Fibroblast of the aortic adventitia (primary cell): ENCODE data around the gene PDX1. TPM values are rescaled to one million over a fixed set of nuclear protein-coding genes. Genes with fewer than 3 reads are reported as not detected.

Source experiments
- DNase-seq: peaks from one replicate; pipeline ENCODE4 v3.0.0-alpha.2; 2010; ENCODE audit warnings: low read depth
- H3K4me3 ChIP-seq: 2 replicates; pipeline ENCODE4 v1.5.1; 2011; ENCODE audit warnings: low read depth, mild to moderate bottlenecking, control low read depth, low read length, moderate library complexity
- CTCF ChIP-seq: IDR thresholded peaks from 2 replicates; pipeline ENCODE4 v1.5.1; 2011; ENCODE audit warnings: mild to moderate bottlenecking, low read length, control low read depth, inconsistent platforms; ENCODE audit not compliant: insufficient read depth
- total RNA-seq: library from RNA; depleted of rRNA; stranded (reverse); fragments of >200 nt; gene quantifications from 2 replicates; pipeline ENCODE4 v1.2.3, GENCODE V29; 2012; ENCODE audit warnings: low replicate concordance

Gene PDX1
- total RNA-seq, 1 donor, result not detected

- DNase-seq, result no peak
- TF ChIP-seq CTCF, result no peak
- H3K4me3 ChIP-seq, result no peak overlapping the region
These were observed 48.0 kb downstream of the PDX1 start for GRCh38 chr13:27967736-27968315.

GRCh38 chr13:27968316-27969081 is 48.7 kb downstream of the PDX1 start:
- no peak overlapping the region for H3K4me3 ChIP-seq
- no peak for DNase-seq
- TF ChIP-seq CTCF, result no peak

GRCh38 chr13:27969082-27969865 is 49.5 kb downstream of the PDX1 start, which contains the start of gene CDX2:
Gene CDX2, minus strand, starts transcription at chr13:27969315. Its CDS starts 309 bp downstream, at chr13:27969006.
- no peak for DNase-seq
- H3K4me3 ChIP-seq, result no peak within 1 kb of the TSS
- no peak for TF ChIP-seq CTCF

- DNase-seq, result no peak
These were observed 50.0 kb downstream of the PDX1 start for GRCh38 chr13:27969866-27970229.

GRCh38 chr13:27970382-27971235 is 50.8 kb downstream of the PDX1 start:
- no peak for TF ChIP-seq CTCF
- no peak for DNase-seq
- H3K4me3 ChIP-seq, result no peak overlapping the region

More at GRCh38 chr13:27969866-27970229, 50.0 kb downstream of the PDX1 start:
- H3K4me3 ChIP-seq, result no peak overlapping the region
- no peak for TF ChIP-seq CTCF

- no peak for TF ChIP-seq CTCF
- DNase-seq, result no peak
- H3K4me3 ChIP-seq, result no peak overlapping the region
These were observed 51.4 kb downstream of the PDX1 start for GRCh38 chr13:27971236-27971645.
